ENCODE results near the gene NPFFR1. TPM values are rescaled to one million over a fixed set of nuclear protein-coding genes. Genes with fewer than 3 reads are reported as not detected.

The NPFFR1 gene
- not detected in 2 replicates for total RNA-seq

GRCh38 chr10:70283445-70284399, at the start of gene NPFFR1:
NPFFR1 (minus strand) TSS chr10:70284004; CDS start chr10:70283676, 328 bp downstream.
- intact Hi-C loops (cut with micrococcal nuclease) = no loop called here

GRCh38 chr10:70333268-70333667, 49.5 kb upstream of the NPFFR1 start:
- intact Hi-C loops (cut with micrococcal nuclease) = no loop called here

GRCh38 chr10:70331486-70332268, 47.9 kb upstream of the NPFFR1 start:
- intact Hi-C loops (cut with micrococcal nuclease) = no loop called here

- intact Hi-C loops (cut with micrococcal nuclease) = no loop called here
These were observed 47.3 kb upstream of the NPFFR1 start for GRCh38 chr10:70331160-70331485.

- intact Hi-C loops (cut with micrococcal nuclease) = no loop called here
These were observed 46.9 kb upstream of the NPFFR1 start for GRCh38 chr10:70330671-70331070.

GRCh38 chr10:70328967-70329366, 45.2 kb upstream of the NPFFR1 start:
- intact Hi-C loops (cut with micrococcal nuclease) = no loop called here

GRCh38 chr10:70328018-70328417, 44.2 kb upstream of the NPFFR1 start:
- intact Hi-C loops (cut with micrococcal nuclease) = no loop called here

GRCh38 chr10:70324951-70325781, 41.4 kb upstream of the NPFFR1 start:
- intact Hi-C loops (cut with micrococcal nuclease) = no loop called here

- intact Hi-C loops (cut with micrococcal nuclease) = no loop called here
These were observed 40.6 kb upstream of the NPFFR1 start for GRCh38 chr10:70324339-70324861.

GRCh38 chr10:70323697-70324338, 40.0 kb upstream of the NPFFR1 start:
- intact Hi-C loops (cut with micrococcal nuclease) = no loop called here

GRCh38 chr10:70323138-70323696, 39.4 kb upstream of the NPFFR1 start:
- intact Hi-C loops (cut with micrococcal nuclease) = no loop called here

- intact Hi-C loops (cut with micrococcal nuclease) = no loop called here
These were observed 38.4 kb upstream of the NPFFR1 start for GRCh38 chr10:70321897-70322890.

- intact Hi-C loops (cut with micrococcal nuclease) = no loop called here
These were observed 37.4 kb upstream of the NPFFR1 start for GRCh38 chr10:70321233-70321632.

GRCh38 chr10:70320751-70321150, 36.9 kb upstream of the NPFFR1 start:
- intact Hi-C loops (cut with micrococcal nuclease) = no loop called here

- intact Hi-C loops (cut with micrococcal nuclease) = no loop called here
These were observed 36.0 kb upstream of the NPFFR1 start for GRCh38 chr10:70319824-70320223.

- intact Hi-C loops (cut with micrococcal nuclease) = no loop called here
These were observed 35.4 kb upstream of the NPFFR1 start for GRCh38 chr10:70319183-70319582.

GRCh38 chr10:70317943-70318318, 34.1 kb upstream of the NPFFR1 start:
- intact Hi-C loops (cut with micrococcal nuclease) = no loop called here

GRCh38 chr10:70317272-70317942, 33.6 kb upstream of the NPFFR1 start:
- intact Hi-C loops (cut with micrococcal nuclease) = no loop called here

GRCh38 chr10:70315815-70316214, 32.0 kb upstream of the NPFFR1 start:
- intact Hi-C loops (cut with micrococcal nuclease) = no loop called here

All from T-helper 1 cell treated with Interleukin-12 subunit alpha and Interleukin-12 subunit beta and Interleukin-4 antibody, amounts not matched to agents 30 ng/mL and 1 ng/mL, for 36 hours (primary cell).